ENCODE results near the gene KRR1. TPM values are rescaled to one million over a fixed set of nuclear protein-coding genes. Genes with fewer than 3 reads are reported as not detected.

Gene KRR1
- total RNA-seq, 1 donor from 2014 or later: 53.2 TPM

- no peaks in the 10 kb centered on the region for H3K27me3 Mint-ChIP-seq (ENCODE audit: unreplicated experiment)
- peaks cover 13% of the 10 kb centered on the region for H3K4me1 Mint-ChIP-seq (ENCODE audit: unreplicated experiment)
- H3K4me3 Mint-ChIP-seq (ENCODE audit: unreplicated experiment): no peak overlapping the region
- no peak overlapping the region for H3K27ac Mint-ChIP-seq (ENCODE audit: unreplicated experiment)
- DNase-seq (ENCODE audit: low spot score): no peak
- H3K9me3 Mint-ChIP-seq (ENCODE audit: unreplicated experiment): no peaks in the 10 kb centered on the region
- TF ChIP-seq CTCF (IDR thresholded peaks at IDR 0.05; ENCODE audit: unreplicated experiment): no peak
- H3K36me3 Mint-ChIP-seq (ENCODE audit: low read depth, unreplicated experiment): no peaks in the 10 kb centered on the region
These were observed 38.6 kb upstream of the KRR1 start for GRCh38 chr12:75549989-75550388.

- Mint-ChIP-seq H3K36me3 (ENCODE audit: low read depth, unreplicated experiment) (no peaks in the 10 kb centered on the region), H3K27ac (ENCODE audit: unreplicated experiment) (no peak overlapping the region), H3K27me3 (ENCODE audit: unreplicated experiment) (no peaks in the 10 kb centered on the region), H3K4me3 (ENCODE audit: unreplicated experiment) (no peak overlapping the region), H3K9me3 (ENCODE audit: unreplicated experiment) (no peaks in the 10 kb centered on the region), H3K4me1 (ENCODE audit: unreplicated experiment) (peaks cover 13% of the 10 kb centered on the region)
- no peak for DNase-seq (ENCODE audit: low spot score)
- TF ChIP-seq CTCF (IDR thresholded peaks at IDR 0.05; ENCODE audit: unreplicated experiment): no peak
These were observed 37.5 kb upstream of the KRR1 start for GRCh38 chr12:75548879-75549278.

GRCh38 chr12:75545636-75546035 lies 34.2 kb upstream of the KRR1 start:
- Mint-ChIP-seq H3K27me3 (ENCODE audit: unreplicated experiment) (no peaks in the 10 kb centered on the region), H3K4me3 (ENCODE audit: unreplicated experiment) (no peak overlapping the region), H3K9me3 (ENCODE audit: unreplicated experiment) (no peaks in the 10 kb centered on the region), H3K4me1 (ENCODE audit: unreplicated experiment) (peaks cover 9% of the 10 kb centered on the region), H3K27ac (ENCODE audit: unreplicated experiment) (no peak overlapping the region), H3K36me3 (ENCODE audit: low read depth, unreplicated experiment) (no peaks in the 10 kb centered on the region)
- no peak for DNase-seq (ENCODE audit: low spot score)
- TF ChIP-seq CTCF (IDR thresholded peaks at IDR 0.05; ENCODE audit: unreplicated experiment): no peak

GRCh38 chr12:75543529-75543928 lies 32.1 kb upstream of the KRR1 start:
- Mint-ChIP-seq H3K27ac (ENCODE audit: unreplicated experiment) (no peak overlapping the region), H3K4me3 (ENCODE audit: unreplicated experiment) (no peak overlapping the region), H3K36me3 (ENCODE audit: low read depth, unreplicated experiment) (no peaks in the 10 kb centered on the region), H3K27me3 (ENCODE audit: unreplicated experiment) (no peaks in the 10 kb centered on the region), H3K4me1 (ENCODE audit: unreplicated experiment) (no peaks in the 10 kb centered on the region), H3K9me3 (ENCODE audit: unreplicated experiment) (no peaks in the 10 kb centered on the region)
- DNase-seq (ENCODE audit: low spot score): no peak
- TF ChIP-seq CTCF (IDR thresholded peaks at IDR 0.05; ENCODE audit: unreplicated experiment): no peak

- Mint-ChIP-seq H3K4me1 (ENCODE audit: unreplicated experiment) (no peaks in the 10 kb centered on the region), H3K27me3 (ENCODE audit: unreplicated experiment) (no peaks in the 10 kb centered on the region), H3K36me3 (ENCODE audit: low read depth, unreplicated experiment) (no peaks in the 10 kb centered on the region), H3K4me3 (ENCODE audit: unreplicated experiment) (no peak overlapping the region), H3K27ac (ENCODE audit: unreplicated experiment) (no peak overlapping the region), H3K9me3 (ENCODE audit: unreplicated experiment) (no peaks in the 10 kb centered on the region)
- no peak for DNase-seq (ENCODE audit: low spot score)
- no peak for TF ChIP-seq CTCF (IDR thresholded peaks at IDR 0.05; ENCODE audit: unreplicated experiment)
These were observed 31.5 kb upstream of the KRR1 start for GRCh38 chr12:75542942-75543341.

All from endothelial cell (in vitro differentiated cells).